NCI-H1417 treated with DMSO at 0.1 percent for 48 hours (cell line): ENCODE data around the gene LBHD1.

ENCODE experiments used
- DNase-seq: peaks from one replicate; lab custom pipeline; 2025; lab: John Stamatoyannopoulos, UW

LBHD1 gene

DNA sequence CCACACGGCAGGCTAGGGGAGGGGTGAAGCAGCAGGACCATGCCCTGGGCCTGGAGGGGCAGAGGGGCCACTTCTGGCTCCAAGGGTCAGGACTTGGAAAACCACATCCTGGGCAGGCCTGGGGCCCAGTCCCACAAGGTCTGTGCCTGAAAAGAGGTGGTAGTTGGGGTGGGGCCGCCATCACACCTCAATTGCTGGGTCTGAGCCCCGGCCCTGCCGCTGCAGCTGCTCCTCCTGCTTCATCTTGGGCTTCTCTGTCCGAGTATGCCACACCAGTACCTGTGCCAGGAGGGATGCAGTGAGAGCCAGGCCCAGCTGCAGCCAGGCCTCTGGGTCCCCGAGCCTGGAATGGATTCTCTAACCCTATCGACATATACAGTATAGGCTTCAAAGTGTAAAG, 56.5 kb downstream of the LBHD1 start:
- no peak for DNase-seq

- DNase-seq = no peak
Observed at GRCh38 chr11:62614275-62614674, 57.8 kb downstream of the LBHD1 start.

GRCh38 chr11:62613291-62613778, 58.7 kb downstream of the LBHD1 start:
- DNase-seq = no peak
